Endodermal cell (in vitro differentiated cells): ENCODE results near the gene RALGPS1. TPM values are rescaled to one million over a fixed set of nuclear protein-coding genes. Genes with fewer than 3 reads are reported as not detected.
A peak's percentile ranks its signal among the peaks of the same experiment; 100 is the strongest.

ENCODE experiments used
- DNase-seq: peaks from one replicate; pipeline ENCODE4 v3.0.0-alpha.2; 2017
- H3K27ac ChIP-seq: 2 replicates; pipeline ENCODE4 v1.5.1; 2013; ENCODE audit warnings: mild to moderate bottlenecking, low read depth, low read length, moderate library complexity
- H3K27me3 ChIP-seq: 2 replicates; pipeline ENCODE4 v1.6.1; 2013; ENCODE audit warnings: mild to moderate bottlenecking, low read length, moderate library complexity; ENCODE audit not compliant: insufficient read depth, control insufficient read depth, poor library complexity, severe bottlenecking
- H3K36me3 ChIP-seq: 2 replicates; pipeline ENCODE4 v1.7.0; 2013; ENCODE audit warnings: mild to moderate bottlenecking, low read length, moderate library complexity; ENCODE audit not compliant: control insufficient read depth, insufficient read depth
- H3K4me1 ChIP-seq: one replicate; pipeline ENCODE4 v1.7.0; 2013; ENCODE audit warnings: low read length; ENCODE audit not compliant: control insufficient read depth, insufficient read depth
- H3K4me3 ChIP-seq: 2 replicates; pipeline ENCODE4 v1.5.1; 2013; ENCODE audit warnings: mild to moderate bottlenecking, low read length, moderate library complexity
- H3K9ac ChIP-seq: 2 replicates; pipeline ENCODE4 v1.6.1; 2013; ENCODE audit warnings: mild to moderate bottlenecking, low read length, moderate library complexity; ENCODE audit not compliant: poor library complexity, severe bottlenecking; ENCODE audit errors: extremely low read depth
- H3K9me3 ChIP-seq: 2 replicates; pipeline ENCODE4 v1.6.1; 2013; ENCODE audit warnings: mild to moderate bottlenecking, low read length, moderate library complexity; ENCODE audit not compliant: control insufficient read depth
- H3K27ac Mint-ChIP-seq: 2 replicates; pipeline ENCODE4 v1.8.0; 2020; ENCODE audit warnings: mixed read lengths
- H3K27me3 Mint-ChIP-seq: 2 replicates; pipeline ENCODE4 v1.8.0; 2021; ENCODE audit warnings: mild to moderate bottlenecking, mixed read lengths; ENCODE audit not compliant: insufficient read depth
- H3K36me3 Mint-ChIP-seq: 2 replicates; pipeline ENCODE4 v1.8.0; 2020; ENCODE audit warnings: low read depth, mixed read lengths
- H3K4me1 Mint-ChIP-seq: 2 replicates; pipeline ENCODE4 v1.8.0; 2020; ENCODE audit warnings: mixed read lengths
- H3K4me3 Mint-ChIP-seq: 2 replicates; pipeline ENCODE4 v1.8.0; 2020; ENCODE audit warnings: mild to moderate bottlenecking, moderate library complexity, mixed read lengths
- H3K9me3 Mint-ChIP-seq: 2 replicates; pipeline ENCODE4 v1.8.0; 2020; ENCODE audit warnings: mild to moderate bottlenecking, mixed read lengths
- CTCF ChIP-seq: fragments of 200-600 bp; sonication (generic); conservative IDR thresholded peaks from 2 replicates; pipeline ENCODE4 v1.5.0; 2021; ENCODE audit warnings: antibody characterized with exemption, mild to moderate bottlenecking
- WGBS, 2 experiments: methylation state at CpG; one replicate each; pipeline versions ENCODE4 v1.1.5 to v1.1.7; 2013; ENCODE audit warnings: missing lambda C conversion rate in 2 of 2, mixed read lengths in 1 of 2; ENCODE audit not compliant: insufficient coverage in 1 of 2, insufficient read length in 1 of 2; 5-methylcytosine and 5-hydroxymethylcytosine counted together
- total RNA-seq, 2 donors: library from RNA; stranded (reverse); fragmentation: NEBNext Ultra II Directional in 1 of 2; extraction: Animal tissue kit (Norgen Biotek cat#: 25700) in 1 of 2; gene quantifications; 2 replicates in 1 of 2; 3 replicates in 1 of 2; pipeline ENCODE4 v1.2.1, GENCODE V29; 2021

The RALGPS1 gene
- total RNA-seq, 2 donors from 2014 or later, result 23.3 to 25.0 TPM

- no peaks in the 10 kb centered on the region for H3K9me3 Mint-ChIP-seq
- peak overlapping the region; percentile 42 for H3K9ac ChIP-seq
- no peaks in the 10 kb centered on the region for H3K27me3 ChIP-seq
- H3K27me3 Mint-ChIP-seq, result no peaks in the 10 kb centered on the region
- 16 to 27% methylated on average over 21 to 53 of the region's 53 CpGs for WGBS, 2 experiments
- H3K4me1 ChIP-seq, result peaks cover 9% of the 10 kb centered on the region
- no peak overlapping the region for H3K27ac ChIP-seq
- H3K4me3 ChIP-seq, result peak overlapping the region; percentile 91
- no peaks in the 10 kb centered on the region for H3K9me3 ChIP-seq
- peaks cover 18% of the 10 kb centered on the region for H3K4me1 Mint-ChIP-seq
- H3K36me3 Mint-ChIP-seq, result no peaks in the 10 kb centered on the region
- peak overlapping the region; percentile 83 for H3K4me3 Mint-ChIP-seq
- peak overlapping the region; percentile 96 for H3K27ac Mint-ChIP-seq
- H3K36me3 ChIP-seq, result no peaks in the 10 kb centered on the region
- peak; percentile 98 for DNase-seq
- no peak for TF ChIP-seq CTCF
These were observed 330.3 kb downstream of the RALGPS1 start for GRCh38 chr9:127244609-127245601.

GRCh38 chr9:127245637-127246164 lies 331.1 kb downstream of the RALGPS1 start:
- peak overlapping the region; percentile 83 for H3K4me3 Mint-ChIP-seq
- WGBS, 2 experiments, result 75 to 88% methylated on average over 7 to 8 of the region's 8 CpGs
- no peak for DNase-seq
- Histone ChIP-seq H3K4me3 (peak overlapping the region; percentile 91), H3K9me3 (no peaks in the 10 kb centered on the region), H3K4me1 (peaks cover 9% of the 10 kb centered on the region), H3K36me3 (no peaks in the 10 kb centered on the region), H3K27me3 (no peaks in the 10 kb centered on the region), H3K27ac (no peak overlapping the region), H3K9ac (peak overlapping the region; percentile 42)
- no peaks in the 10 kb centered on the region for H3K27me3 Mint-ChIP-seq
- H3K36me3 Mint-ChIP-seq, result no peaks in the 10 kb centered on the region
- peak overlapping the region; percentile 81 for H3K27ac Mint-ChIP-seq
- H3K4me1 Mint-ChIP-seq, result peaks cover 18% of the 10 kb centered on the region
- H3K9me3 Mint-ChIP-seq, result no peaks in the 10 kb centered on the region
- no peak for TF ChIP-seq CTCF

GRCh38 chr9:127248241-127248640 lies 333.7 kb downstream of the RALGPS1 start:
- H3K27ac ChIP-seq, result no peak overlapping the region
- peaks cover under 1% of the 10 kb centered on the region for H3K4me1 Mint-ChIP-seq
- no peaks in the 10 kb centered on the region for H3K9me3 ChIP-seq
- H3K4me1 ChIP-seq, result no peaks in the 10 kb centered on the region
- no peaks in the 10 kb centered on the region for H3K27me3 Mint-ChIP-seq
- no peak overlapping the region for H3K27ac Mint-ChIP-seq
- 83% methylated on average over 3 of the region's 3 CpGs; no CpG with 5 or more reads in 1 of the 2 experiments for WGBS, 2 experiments
- H3K9ac ChIP-seq, result no peak overlapping the region
- H3K27me3 ChIP-seq, result no peaks in the 10 kb centered on the region
- H3K9me3 Mint-ChIP-seq, result no peaks in the 10 kb centered on the region
- DNase-seq, result no peak
- no peaks in the 10 kb centered on the region for H3K36me3 Mint-ChIP-seq
- TF ChIP-seq CTCF, result no peak
- H3K4me3 Mint-ChIP-seq, result no peak overlapping the region
- H3K4me3 ChIP-seq, result no peak overlapping the region
- no peaks in the 10 kb centered on the region for H3K36me3 ChIP-seq
